Chondrocyte (in vitro differentiated cells): ENCODE results near the gene PAPOLB. TPM values are rescaled to one million over a fixed set of nuclear protein-coding genes. Genes with fewer than 3 reads are reported as not detected.

ENCODE experiments used
- DNase-seq: peaks from one replicate; pipeline ENCODE4 v3.0.0; 2021; ENCODE audit warnings: mixed read lengths, low spot score
- H3K27ac Mint-ChIP-seq: one replicate; pipeline ENCODE4 v1.8.0; 2021; ENCODE audit warnings: mild to moderate bottlenecking, moderate library complexity, mixed read lengths; ENCODE audit not compliant: unreplicated experiment
- H3K27me3 Mint-ChIP-seq: 2 replicates; pipeline ENCODE4 v1.8.0; 2021; ENCODE audit warnings: low read depth, mixed read lengths
- H3K36me3 Mint-ChIP-seq: 2 replicates; pipeline ENCODE4 v1.8.0; 2021; ENCODE audit warnings: low read depth, mixed read lengths
- H3K4me1 Mint-ChIP-seq: 2 replicates; pipeline ENCODE4 v1.8.0; 2021; ENCODE audit warnings: low read depth, mild to moderate bottlenecking, mixed read lengths
- H3K4me3 Mint-ChIP-seq: one replicate; pipeline ENCODE4 v1.8.0; 2021; ENCODE audit warnings: mild to moderate bottlenecking, moderate library complexity, mixed read lengths; ENCODE audit not compliant: unreplicated experiment
- H3K9me3 Mint-ChIP-seq: 2 replicates; pipeline ENCODE4 v1.8.0; 2021; ENCODE audit warnings: low read depth, mixed read lengths
- CTCF ChIP-seq: fragments of 200-600 bp; sonication (generic); IDR thresholded peaks from 2 replicates; pipeline ENCODE4 v1.5.0; 2021; ENCODE audit warnings: antibody characterized with exemption, mild to moderate bottlenecking, moderate library complexity
- total RNA-seq: library from RNA; stranded (reverse); gene quantifications from 3 replicates; pipeline ENCODE4 v1.2.1, GENCODE V29; 2021

The PAPOLB gene
- total RNA-seq, 1 donor from 2014 or later: 0.05 TPM

GRCh38 chr7:4883033-4883371, 21.2 kb upstream of the PAPOLB start:
- Mint-ChIP-seq H3K36me3 (no peaks in the 10 kb centered on the region), H3K27me3 (peaks cover 6% of the 10 kb centered on the region), H3K27ac (no peak overlapping the region), H3K9me3 (no peaks in the 10 kb centered on the region), H3K4me3 (peak overlapping the region; percentile 58), H3K4me1 (peaks cover 20% of the 10 kb centered on the region)
- DNase-seq: no peak
- TF ChIP-seq CTCF: no peak

- Mint-ChIP-seq H3K4me1 (peaks cover 20% of the 10 kb centered on the region), H3K4me3 (peak overlapping the region; percentile 58), H3K27me3 (peaks cover 4% of the 10 kb centered on the region), H3K27ac (peak overlapping the region; percentile 80), H3K36me3 (no peaks in the 10 kb centered on the region), H3K9me3 (no peaks in the 10 kb centered on the region)
- no peak for DNase-seq
- TF ChIP-seq CTCF: no peak
Observed at GRCh38 chr7:4882169-4883032, 20.6 kb upstream of the PAPOLB start.

- H3K27me3 Mint-ChIP-seq: peaks cover 2% of the 10 kb centered on the region
- no peak for TF ChIP-seq CTCF
- no peak overlapping the region for H3K27ac Mint-ChIP-seq
- H3K4me1 Mint-ChIP-seq: peaks cover 20% of the 10 kb centered on the region
- H3K4me3 Mint-ChIP-seq: no peak overlapping the region
- no peak for DNase-seq
- no peaks in the 10 kb centered on the region for H3K9me3 Mint-ChIP-seq
- H3K36me3 Mint-ChIP-seq: no peaks in the 10 kb centered on the region
Observed at GRCh38 chr7:4880218-4880617, 18.4 kb upstream of the PAPOLB start.

GRCh38 chr7:4879396-4880081, 17.7 kb upstream of the PAPOLB start:
- Mint-ChIP-seq H3K36me3 (no peaks in the 10 kb centered on the region), H3K9me3 (no peaks in the 10 kb centered on the region), H3K27ac (peak overlapping the region; percentile 54), H3K4me1 (peaks cover 20% of the 10 kb centered on the region), H3K27me3 (peaks cover 2% of the 10 kb centered on the region), H3K4me3 (no peak overlapping the region)
- TF ChIP-seq CTCF: no peak
- no peak for DNase-seq
